HG03045 (cell line): ENCODE data around the gene LRRN4CL.
"Not testable (repeated sequence)": the region's sequence is repeated elsewhere in the genome, so short reads cannot be mapped to it uniquely, and the experiment has no call there.

Experiments used
- ATAC-seq: cut with Tn5 transposase; IDR thresholded peaks from one replicate; pipeline ENCODE4 v1.9.1; 2021; ENCODE audit warnings: mild to moderate bottlenecking, moderate library complexity; ENCODE audit not compliant: unreplicated experiment

The LRRN4CL gene

GRCh38 chr11:62710001-62710345 is 20.6 kb upstream of the LRRN4CL start:
- ATAC-seq = no peak

DNA sequence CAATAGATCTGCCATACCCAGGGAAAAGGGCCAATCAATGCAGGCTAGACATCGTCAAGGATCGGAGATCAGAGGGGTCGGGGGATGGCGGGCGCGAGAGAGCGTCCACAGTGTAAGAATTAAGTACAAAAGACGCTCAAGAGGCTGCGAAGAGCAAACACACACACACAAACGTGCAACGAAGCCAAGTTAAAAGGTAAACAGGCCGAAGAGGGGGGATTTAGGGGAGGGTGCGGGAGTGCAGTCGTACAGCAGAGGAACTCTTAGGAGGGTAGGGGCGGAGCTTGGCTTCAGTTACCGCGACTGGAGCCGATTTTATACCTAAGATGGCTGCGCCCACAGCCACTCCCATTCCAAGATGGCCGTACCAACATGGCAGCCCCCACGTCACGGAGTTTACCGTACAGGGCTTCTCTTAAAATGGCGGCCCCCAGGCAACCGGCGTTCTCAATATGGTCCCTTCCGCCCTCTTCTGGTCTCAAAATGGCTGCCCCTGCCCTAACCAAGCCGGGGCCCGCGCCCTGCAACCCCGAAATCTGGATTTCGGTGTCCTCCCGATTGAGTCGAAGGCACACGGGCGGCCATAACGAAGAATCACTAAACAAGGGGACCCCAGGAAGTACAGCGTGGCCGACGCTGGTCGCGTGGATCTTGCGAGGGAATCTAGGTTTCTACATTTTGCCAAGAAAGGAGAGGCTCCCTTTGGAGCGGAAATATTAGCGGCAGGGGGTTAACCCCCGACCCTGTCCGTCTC is 20.1 kb upstream of the LRRN4CL start:
- peak; percentile 72 for ATAC-seq

DNA sequence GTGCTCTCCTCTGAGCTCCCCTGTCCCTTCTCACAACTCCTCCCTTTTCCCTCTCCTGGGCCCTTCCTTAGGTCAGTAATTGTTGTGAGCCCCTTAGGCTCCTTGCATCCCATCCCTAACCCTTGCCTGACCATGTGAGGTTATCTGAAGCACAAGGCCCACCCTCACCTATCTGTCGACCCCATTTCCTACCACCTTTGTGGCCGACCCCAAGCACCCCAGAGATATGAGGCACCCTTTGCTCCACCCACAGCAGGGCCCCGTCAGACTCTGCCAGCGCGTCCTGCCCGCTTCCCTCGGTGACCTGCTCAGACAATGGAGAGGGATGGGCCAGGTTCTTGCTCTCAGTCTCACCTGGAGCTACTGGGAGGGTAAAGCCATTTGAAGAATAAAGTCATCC is 19.5 kb upstream of the LRRN4CL start:
- ATAC-seq = no peak

- ATAC-seq = no peak
Observed at GRCh38 chr11:62708392-62708791, 19.1 kb upstream of the LRRN4CL start.

DNA sequence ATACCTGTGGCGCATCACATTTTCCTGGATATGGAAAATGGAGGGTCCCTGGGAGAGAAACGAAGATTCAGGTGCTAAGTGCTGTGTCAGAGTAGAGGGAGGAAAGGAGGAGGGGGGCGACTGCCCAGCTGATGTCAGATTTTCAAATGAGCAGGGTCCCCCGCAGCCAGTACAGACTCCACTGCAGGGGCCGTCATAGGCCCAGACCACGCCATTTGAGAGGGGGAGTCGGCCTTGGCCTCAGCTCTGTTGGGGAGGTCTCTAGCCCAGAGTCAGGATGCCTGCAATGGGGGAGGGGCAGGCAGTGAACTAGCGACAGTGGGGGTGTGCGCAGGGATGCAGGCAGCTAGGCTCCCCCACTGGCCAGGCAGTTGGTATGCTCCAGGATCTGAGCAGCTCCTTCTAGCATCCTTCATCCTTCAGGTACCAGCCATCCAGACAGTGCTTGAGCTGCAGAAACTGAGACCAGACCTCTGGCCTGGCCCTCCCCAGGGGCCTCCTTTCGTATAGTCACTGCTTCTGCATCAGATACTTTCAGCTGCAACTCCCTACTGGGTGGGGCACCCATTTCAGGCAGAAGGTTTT is 18.0 kb upstream of the LRRN4CL start, which contains the start of the genes BSCL2 and GNG3:
Gene BSCL2 (minus strand): TSS at position 148 of the 585 bp plus-strand sequence. CDS start 229 bp downstream, outside the sequence.
Gene GNG3 (plus strand): TSS at position 400 of the 585 bp plus-strand sequence. CDS start 620 bp downstream, outside the sequence.
- no peak for ATAC-seq

DNA sequence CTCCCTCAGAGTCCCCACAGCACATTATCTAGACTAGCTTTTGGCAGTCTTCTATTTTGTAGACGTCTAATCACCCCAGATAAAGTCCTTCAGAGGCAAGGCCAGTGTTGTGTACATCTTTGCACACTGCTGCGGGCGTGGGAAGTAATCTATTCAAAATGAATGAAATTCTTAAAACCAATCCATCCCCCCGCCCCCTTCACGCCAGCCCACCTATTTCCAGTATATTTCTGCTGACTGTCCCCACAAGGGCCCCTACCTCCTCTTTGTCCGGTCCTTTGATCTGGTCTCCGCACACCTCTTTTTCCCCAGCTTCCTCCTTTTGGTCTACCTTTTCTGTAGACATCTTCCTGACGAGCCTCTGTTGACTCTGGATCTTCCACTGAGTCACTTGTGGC is 17.5 kb upstream of the LRRN4CL start:
- ATAC-seq = no peak

- peak; percentile 57 for ATAC-seq
Observed at GRCh38 chr11:62705880-62706849, 16.8 kb upstream of the LRRN4CL start.

- no peak for ATAC-seq
Observed at GRCh38 chr11:62705413-62705812, 16.1 kb upstream of the LRRN4CL start.

GRCh38 chr11:62703921-62704320 is 14.6 kb upstream of the LRRN4CL start:
- not testable (repeated sequence) for ATAC-seq

DNA sequence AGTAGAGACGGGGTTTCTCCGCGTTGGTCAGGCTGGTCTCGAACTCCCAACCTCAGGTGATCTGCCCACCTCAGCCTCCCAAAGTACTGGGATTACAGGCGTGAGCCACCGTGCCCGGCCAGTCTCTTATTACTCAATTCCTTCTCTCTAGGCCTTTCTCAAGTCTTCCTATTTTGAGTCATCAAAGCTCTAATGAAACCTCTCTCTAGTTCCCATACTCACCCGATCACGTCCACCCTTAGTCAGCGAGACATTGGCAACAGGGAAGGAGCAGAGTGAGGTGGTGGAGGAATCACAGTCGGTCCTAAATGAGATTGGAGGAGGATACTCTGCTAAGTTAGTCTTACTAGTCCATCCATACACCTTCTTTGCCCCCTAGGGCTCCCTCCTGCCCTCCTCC is 12.9 kb upstream of the LRRN4CL start:
- ATAC-seq = no peak

DNA sequence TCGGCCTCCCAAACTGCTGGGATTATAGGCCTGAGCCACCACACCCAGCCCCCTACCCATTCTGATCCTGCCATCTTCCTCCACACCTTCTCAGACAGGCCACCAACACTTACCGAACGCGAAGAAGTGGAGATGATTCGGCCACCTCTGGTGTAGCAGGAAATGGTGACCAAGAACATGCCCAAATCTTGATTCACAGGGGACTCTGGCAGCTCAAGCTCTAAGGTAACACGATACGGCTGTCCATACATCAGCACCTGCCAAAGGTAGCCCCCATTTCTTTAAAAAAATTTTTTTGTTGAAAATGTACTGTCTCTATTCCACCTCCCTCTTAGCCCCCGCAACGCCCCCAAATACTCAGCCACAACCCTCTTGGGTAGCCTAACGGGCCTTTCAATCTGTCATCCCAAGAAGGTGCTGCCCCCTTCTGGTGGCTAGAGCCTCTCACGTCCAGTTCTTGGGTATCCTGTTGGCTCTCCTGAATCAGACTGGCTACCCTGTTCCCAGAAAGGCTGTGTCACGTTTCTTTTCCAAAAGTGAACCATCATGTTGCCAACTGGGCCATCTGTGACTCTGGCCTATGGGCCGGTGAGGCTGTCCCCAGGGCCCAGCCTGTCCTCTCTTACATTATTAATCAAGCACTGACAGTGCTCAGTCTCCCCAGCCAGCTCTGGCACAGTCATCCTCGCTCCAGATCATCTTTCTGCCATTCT is 5.3 kb upstream of the LRRN4CL start:
- no peak for ATAC-seq

- not testable (repeated sequence) for ATAC-seq
Observed at GRCh38 chr11:62693624-62694023, 4.3 kb upstream of the LRRN4CL start.

GRCh38 chr11:62688491-62688890 is 839 bp downstream of the LRRN4CL start:
- ATAC-seq = no peak

- ATAC-seq = no peak
Observed at GRCh38 chr11:62687508-62688396, 1.6 kb downstream of the LRRN4CL start.

- no peak for ATAC-seq
Observed at GRCh38 chr11:62682518-62682917, 6.8 kb downstream of the LRRN4CL start.

DNA sequence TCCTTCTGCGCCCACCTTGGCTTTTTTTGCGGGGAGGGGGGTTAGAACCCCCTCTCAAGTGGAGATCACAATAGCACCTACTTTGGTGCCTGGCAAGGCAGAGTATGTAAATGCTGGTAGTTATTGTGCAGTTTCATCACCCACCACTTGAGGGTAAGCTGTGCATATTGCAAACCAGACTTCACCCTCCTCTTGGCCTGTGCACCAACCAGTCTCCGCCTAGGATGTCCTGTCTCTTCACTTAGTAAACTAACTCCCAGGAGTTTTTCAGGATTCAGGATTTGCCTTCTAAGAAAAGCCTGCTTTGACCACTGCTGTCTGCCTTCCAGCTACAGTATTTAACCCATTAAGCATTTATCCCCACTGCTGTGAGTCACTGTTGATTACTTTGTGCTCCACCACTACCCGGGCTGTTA is 8.5 kb downstream of the LRRN4CL start:
- ATAC-seq = peak; percentile 47

- ATAC-seq = no peak
Observed at GRCh38 chr11:62678770-62679696, 10.3 kb downstream of the LRRN4CL start, which contains the start of gene UBXN1. TSS of gene UBXN1 (minus strand) at chr11:62679073. CDS start at chr11:62678923, 150 bp downstream.

- ATAC-seq = no peak
Observed at GRCh38 chr11:62678433-62678769, 10.9 kb downstream of the LRRN4CL start.

- ATAC-seq = no peak
Observed at GRCh38 chr11:62677714-62678113, 11.6 kb downstream of the LRRN4CL start.
